A673 (cell line): ENCODE results near the gene CKAP4. TPM values are rescaled to one million over a fixed set of nuclear protein-coding genes. Genes with fewer than 3 reads are reported as not detected.

Experiments
- BruUV-seq: library from RNA; stranded (reverse); fragments of 400-500 nt; replicated peaks from 2 replicates; lab custom pipeline; 2021; lab: Mats Ljungman, UMichigan
- CTCF ChIA-PET: fragments of 300-600 bp; sonication (Branson Sonifier 250); formaldehyde crosslinking; loops from one replicate; lab custom pipeline; 2022; ENCODE audit warnings: antibody characterized with exemption; lab: Charles Lee
- POLR2A ChIA-PET: fragments of 300-600 bp; sonication (Branson Sonifier 250); formaldehyde crosslinking; loops from one replicate; lab custom pipeline; 2022; ENCODE audit warnings: antibody characterized with exemption; ENCODE audit not compliant: low non-redundant PET; lab: Charles Lee
- DNase-seq: peaks from one replicate; pipeline ENCODE4 v3.0.0-alpha.2; 2015; ENCODE audit warnings: low spot score
- H3K27ac ChIP-seq: fragments of 200-600 bp; sonication (generic); 2 replicates; pipeline ENCODE4 v1.5.1; 2016; ENCODE audit warnings: mixed run types, low read depth, mild to moderate bottlenecking, mixed read lengths, antibody characterized with exemption, low read length; ENCODE audit not compliant: poor library complexity, severe bottlenecking
- H3K27me3 ChIP-seq: fragments of 200-600 bp; sonication (generic); replicated peaks from 2 replicates; pipeline ENCODE4 v1.6.1; 2017; ENCODE audit warnings: mixed run types, low read depth, mild to moderate bottlenecking, mixed read lengths, antibody characterized with exemption, low read length; ENCODE audit not compliant: insufficient read depth, poor library complexity
- H3K36me3 ChIP-seq: fragments of 200-600 bp; sonication (generic); 2 replicates; pipeline ENCODE4 v1.6.1; 2016; ENCODE audit warnings: mixed run types, mild to moderate bottlenecking, mixed read lengths, antibody characterized with exemption, low read length; ENCODE audit not compliant: insufficient read depth, poor library complexity, severe bottlenecking
- H3K4me1 ChIP-seq: fragments of 200-600 bp; sonication (generic); 2 replicates; pipeline ENCODE4 v1.6.1; 2017; ENCODE audit warnings: mixed run types, mild to moderate bottlenecking, mixed read lengths, antibody characterized with exemption, low read length; ENCODE audit not compliant: insufficient read depth, poor library complexity, severe bottlenecking
- H3K4me3 ChIP-seq: fragments of 200-600 bp; sonication (generic); 2 replicates; pipeline ENCODE4 v1.5.1; 2016; ENCODE audit warnings: low read depth, mixed run types, mild to moderate bottlenecking, mixed read lengths, low read length; ENCODE audit not compliant: poor library complexity, severe bottlenecking
- H3K9me3 ChIP-seq: fragments of 200-600 bp; sonication (generic); 2 replicates; pipeline ENCODE4 v1.6.1; 2016; ENCODE audit warnings: mixed run types, low read depth, mild to moderate bottlenecking, mixed read lengths, antibody characterized with exemption, low read length; ENCODE audit not compliant: poor library complexity, severe bottlenecking
- CTCF ChIP-seq: fragments of 300-800, 200-600 bp; sonication (generic); conservative IDR thresholded peaks from 2 replicates; pipeline ENCODE4 v1.5.1; 2017; ENCODE audit warnings: low read depth, mild to moderate bottlenecking, antibody characterized with exemption, low read length, moderate library complexity, mixed read lengths
- EZH2 ChIP-seq: fragments of 200-600 bp; sonication (generic); IDR thresholded peaks from 2 replicates; pipeline ENCODE4 v1.6.1; 2017; ENCODE audit warnings: borderline replicate concordance, low read depth, mild to moderate bottlenecking, mixed read lengths, antibody characterized with exemption, low read length; ENCODE audit not compliant: poor library complexity, severe bottlenecking
- intact Hi-C: fragments of 100-400 bp; cut with micrococcal nuclease; formaldehyde crosslinking; loops from one replicate; pipeline ENCODE4 v1.10.0; 2022; ENCODE audit not compliant: unreplicated experiment
- total RNA-seq: library from RNA; stranded (reverse); gene quantifications from 2 replicates; pipeline ENCODE4 v1.2.3, GENCODE V29; 2021

Gene CKAP4
- total RNA-seq, 1 experiment from 2014 or later = 81.8 TPM

GRCh38 chr12:106258226-106258625 is 10.4 kb upstream of the CKAP4 start:
- POLR2A ChIA-PET = no interaction called here

GRCh38 chr12:106256524-106256923 is 8.7 kb upstream of the CKAP4 start:
- Histone ChIP-seq H3K4me1 (no peaks in the 10 kb centered on the region), H3K36me3 (no peaks in the 10 kb centered on the region), H3K4me3 (no peak overlapping the region), H3K27ac (no peak overlapping the region), H3K9me3 (no peaks in the 10 kb centered on the region), H3K27me3 (no peaks in the 10 kb centered on the region)
- ChIA-PET CTCF (no interaction called here), POLR2A (no interaction called here)
- TF ChIP-seq CTCF (no peak), EZH2 (no peak)
- intact Hi-C loops = no loop called here
- no peak for DNase-seq
- no TSS peak for BruUV-seq

More at GRCh38 chr12:106258226-106258625, 10.4 kb upstream of the CKAP4 start:
- Histone ChIP-seq H3K4me3 (no peak overlapping the region), H3K27me3 (no peaks in the 10 kb centered on the region), H3K36me3 (no peaks in the 10 kb centered on the region), H3K27ac (no peak overlapping the region), H3K9me3 (no peaks in the 10 kb centered on the region), H3K4me1 (no peaks in the 10 kb centered on the region)
- no peak for DNase-seq
- TF ChIP-seq CTCF (no peak), EZH2 (no peak)
- no TSS peak for BruUV-seq
- intact Hi-C loops = no loop called here
- CTCF ChIA-PET = no interaction called here

GRCh38 chr12:106255952-106256351 is 8.1 kb upstream of the CKAP4 start:
- Histone ChIP-seq H3K9me3 (no peaks in the 10 kb centered on the region), H3K4me1 (no peaks in the 10 kb centered on the region), H3K27ac (no peak overlapping the region), H3K36me3 (no peaks in the 10 kb centered on the region), H3K4me3 (no peak overlapping the region), H3K27me3 (no peaks in the 10 kb centered on the region)
- no peak for DNase-seq
- BruUV-seq = no TSS peak
- ChIA-PET POLR2A (no interaction called here), CTCF (no interaction called here)
- intact Hi-C loops = no loop called here
- TF ChIP-seq CTCF = no peak
- no peak for TF ChIP-seq EZH2
